Thyroid gland (tissue), 4 donors: ENCODE measurements around the gene OTUB1. TPM values are rescaled to one million over a fixed set of nuclear protein-coding genes. Genes with fewer than 3 reads are reported as not detected.
"Not testable (repeated sequence)": the region's sequence is repeated elsewhere in the genome, so short reads cannot be mapped to it uniquely, and the experiment has no call there.

Source experiments
- DNase-seq, 2 donors: peaks; one replicate each; pipeline ENCODE4 v3.0.0-alpha.2; 2019
- H3K27ac ChIP-seq, 3 donors: fragments of 200-600 bp; sonication (generic); 1 replicate in 2 of 3; 2 replicates in 1 of 3; pipeline ENCODE4 v1.5.1; 2016 to 2019; ENCODE audit warnings: mild to moderate bottlenecking in 1 of 3, moderate library complexity in 1 of 3
- H3K27me3 ChIP-seq: fragments of 200-600 bp; sonication (generic); one replicate; pipeline ENCODE4 v1.5.1; 2019
- H3K36me3 ChIP-seq, 2 donors: fragments of 200-600 bp; sonication (generic); one replicate each; pipeline ENCODE4 v1.5.1; 2016 to 2019
- H3K4me1 ChIP-seq, 2 donors: fragments of 200-600 bp; sonication (generic); one replicate each; pipeline ENCODE4 v1.5.1; 2017 to 2019
- H3K4me3 ChIP-seq, 3 donors: fragments of 200-600 bp; sonication (generic); replicated peaks in 1 of 3; 1 replicate in 2 of 3; 2 replicates in 1 of 3; pipeline ENCODE4 v1.5.1; 2016; ENCODE audit warnings: mild to moderate bottlenecking in 1 of 3
- H3K9me3 ChIP-seq: fragments of 200-600 bp; sonication (generic); one replicate; pipeline ENCODE4 v1.5.1; 2017
- CTCF ChIP-seq, 6 experiments: fragments of 200-600 bp in 3 of 6; fragments of 450-650 bp in 3 of 6; sonication (generic) in 3 of 6; IDR thresholded peaks; one replicate each; pipeline ENCODE4 v1.5.1; 2016 to 2019; ENCODE audit warnings: antibody characterized with exemption in 6 of 6, mild to moderate bottlenecking in 2 of 6, inconsistent platforms in 1 of 6, moderate library complexity in 1 of 6
- POLR2A ChIP-seq, 2 donors: fragments of 450-650 bp; IDR thresholded peaks; one replicate each; pipeline ENCODE4 v1.6.1; 2017; ENCODE audit warnings: antibody characterized with exemption in 2 of 2, mild to moderate bottlenecking in 2 of 2, moderate library complexity in 1 of 2
- WGBS, 2 donors: methylation state at CpG; one replicate each; pipeline ENCODE4 v1.1.5; 2017; 5-methylcytosine and 5-hydroxymethylcytosine counted together
- intact Hi-C: fragments of 100-400 bp; cut with DNase I; formaldehyde crosslinking; loops from one replicate; pipeline ENCODE4 v1.15.1; 2023
- total RNA-seq, 4 donors: library from RNA; depleted of rRNA; stranded (reverse); fragments of >200 nt; gene quantifications; one replicate each; pipeline ENCODE4 v1.2.3, GENCODE V29; 2016

OTUB1 gene
- total RNA-seq, 4 donors from 2014 or later, result 62.3 to 130 (median 76.1) TPM

DNA sequence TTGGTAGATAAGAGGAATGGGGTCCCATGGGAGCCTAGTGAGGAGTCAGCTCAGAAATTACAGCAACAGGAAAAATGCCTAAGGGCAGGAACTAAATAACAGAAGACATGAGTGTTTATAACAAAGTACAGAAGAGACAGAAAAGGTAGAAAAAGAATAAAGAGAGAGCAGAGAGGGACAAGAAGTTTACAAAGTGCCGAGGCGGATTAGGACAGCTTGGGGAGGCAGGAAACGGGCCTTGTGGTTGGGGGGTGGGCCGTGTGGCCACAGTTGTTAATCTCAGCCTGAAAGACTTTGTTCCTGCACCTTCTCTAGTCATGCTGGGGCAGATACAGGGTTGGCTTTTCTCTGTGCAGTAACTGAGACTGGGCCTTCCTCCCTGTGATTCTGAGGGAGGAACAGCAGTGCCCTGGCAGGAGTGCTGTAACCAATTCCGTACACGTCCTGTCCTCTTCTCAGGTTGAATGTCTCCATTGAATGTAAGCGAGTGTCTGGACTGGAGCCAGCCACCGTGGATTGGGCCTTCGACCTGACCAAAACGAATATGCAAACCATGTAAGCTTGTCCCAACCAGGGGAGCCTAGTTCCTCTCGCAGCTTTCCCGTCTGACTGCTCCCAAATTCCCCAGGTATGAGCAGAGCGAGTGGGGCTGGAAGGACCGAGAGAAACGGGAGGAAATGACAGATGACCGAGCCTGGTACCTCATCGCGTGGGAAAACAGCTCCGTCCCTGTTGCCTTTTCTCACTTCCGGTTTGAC, 34.3 kb upstream of the OTUB1 start:
- TF ChIP-seq POLR2A (IDR thresholded peaks at IDR 0.05) (no peak), CTCF (IDR thresholded peaks at IDR 0.05) (no peak)
- Histone ChIP-seq H3K4me3 (no peak overlapping the region), H3K4me1 (no peaks in the 10 kb centered on the region), H3K27me3 (no peaks in the 10 kb centered on the region), H3K27ac (no peak overlapping the region), H3K36me3 (peaks cover 25 to 33% of the 10 kb centered on the region in 2 donors), H3K9me3 (no peaks in the 10 kb centered on the region)
- WGBS, 2 donors, result 80 to 86% methylated on average over 20 of the region's 20 CpGs
- no peak for DNase-seq
- intact Hi-C loops, result no loop called here

- TF ChIP-seq CTCF (IDR thresholded peaks at IDR 0.05) (no peak), POLR2A (IDR thresholded peaks at IDR 0.05) (no peak)
- no peak for DNase-seq
- Histone ChIP-seq H3K27me3 (no peaks in the 10 kb centered on the region), H3K36me3 (peaks cover 25 to 33% of the 10 kb centered on the region in 2 donors), H3K4me1 (no peaks in the 10 kb centered on the region), H3K9me3 (no peaks in the 10 kb centered on the region), H3K27ac (no peak overlapping the region), H3K4me3 (no peak overlapping the region)
- 96 to 100% methylated on average over 4 of the region's 4 CpGs for WGBS, 2 donors
- intact Hi-C loops, result no loop called here
These were observed 33.7 kb upstream of the OTUB1 start for GRCh38 chr11:63952570-63952969.

DNA sequence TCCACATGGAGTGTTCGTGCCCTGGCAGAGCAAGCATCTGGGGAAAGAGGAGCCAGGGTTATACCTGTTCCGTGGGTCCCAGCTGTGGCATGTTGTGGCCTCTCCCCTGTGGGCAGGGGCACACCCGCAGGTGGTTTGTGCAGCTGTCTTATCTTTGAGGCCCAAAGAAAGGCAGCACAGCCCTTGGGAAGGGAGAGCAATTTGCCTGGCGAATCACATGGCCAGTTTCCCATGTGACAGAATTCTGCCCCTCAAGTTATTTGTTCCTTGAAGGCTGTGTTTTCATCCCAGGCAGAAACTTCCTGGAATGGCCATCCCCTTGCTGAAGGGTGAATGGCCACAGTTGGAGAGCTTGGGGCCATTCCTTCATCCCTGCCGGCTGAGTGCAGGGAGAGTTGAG, 28.2 kb upstream of the OTUB1 start:
- no peak for DNase-seq
- H3K36me3 ChIP-seq, result peaks cover 20 to 28% of the 10 kb centered on the region in 2 donors
- H3K4me1 ChIP-seq, result no peaks in the 10 kb centered on the region
- intact Hi-C loops, result no loop called here
- H3K27me3 ChIP-seq, result no peaks in the 10 kb centered on the region
- no peaks in the 10 kb centered on the region for H3K9me3 ChIP-seq
- TF ChIP-seq CTCF (IDR thresholded peaks at IDR 0.05) (no peak), POLR2A (IDR thresholded peaks at IDR 0.05) (no peak)
- WGBS, 2 donors, result 88 to 97% methylated on average over 2 to 4 of the region's 5 CpGs
- no peak overlapping the region for H3K4me3 ChIP-seq
- no peak overlapping the region for H3K27ac ChIP-seq

- DNase-seq, result no peak
- H3K4me1 ChIP-seq, result no peaks in the 10 kb centered on the region
- intact Hi-C loops, result no loop called here
- WGBS, 2 donors, result 35% methylated on average over 12 to 19 of the region's 19 CpGs
- H3K27ac ChIP-seq, result no peak overlapping the region
- H3K36me3 ChIP-seq, result no peaks in the 10 kb centered on the region
- H3K27me3 ChIP-seq, result no peaks in the 10 kb centered on the region
- TF ChIP-seq CTCF (IDR thresholded peaks at IDR 0.05) (no peak), POLR2A (IDR thresholded peaks at IDR 0.05) (no peak)
- H3K9me3 ChIP-seq, result no peaks in the 10 kb centered on the region
- no peak overlapping the region for H3K4me3 ChIP-seq
These were observed 24.4 kb upstream of the OTUB1 start for GRCh38 chr11:63961608-63962412.

DNA sequence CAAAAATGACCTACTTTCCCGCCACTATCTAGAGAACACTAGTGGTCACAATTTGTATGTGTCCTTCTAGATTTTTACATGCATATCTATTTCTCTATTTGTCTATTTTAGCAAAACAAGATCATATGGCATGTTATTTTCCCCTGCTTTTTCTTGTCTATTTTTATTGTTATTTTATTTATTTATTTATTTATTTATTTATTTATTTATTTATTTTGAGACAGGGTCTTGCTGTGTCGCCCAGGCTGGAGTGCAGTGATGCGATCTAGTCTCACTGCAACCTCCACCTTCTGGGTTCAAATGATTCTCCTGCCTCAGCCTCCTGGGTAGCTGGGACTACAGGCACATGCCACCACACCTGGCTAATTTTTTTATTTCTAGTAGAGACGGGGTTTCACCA, 22.3 kb upstream of the OTUB1 start:
- DNase-seq, H3K4me1 ChIP-seq, H3K27ac ChIP-seq, H3K9me3 ChIP-seq, H3K27me3 ChIP-seq, intact Hi-C loops, H3K36me3 ChIP-seq, H3K4me3 ChIP-seq: not testable (repeated sequence)
- WGBS, 2 donors, result 95 to 96% methylated on average over 4 of the region's 4 CpGs
